ENCODE measurements around the gene ADAMTS10.

ADAMTS10 gene

DNA sequence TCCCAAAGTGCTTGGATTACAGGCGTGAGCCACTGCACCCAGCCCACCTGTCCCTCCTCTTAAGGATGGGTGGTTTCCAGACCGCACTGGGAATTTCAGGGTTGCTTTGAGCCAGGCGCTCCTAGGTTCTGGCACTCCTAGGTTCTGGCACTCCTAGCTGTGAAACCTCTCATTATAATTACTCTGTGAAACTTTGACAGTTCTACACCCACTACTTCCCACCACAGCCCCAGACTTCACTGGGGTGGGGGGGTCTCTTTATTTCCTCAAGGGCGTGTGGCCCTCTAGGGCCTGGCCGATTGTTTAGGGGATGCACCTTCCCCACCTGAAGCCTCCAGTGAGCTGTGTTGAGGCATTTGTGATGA, 2.3 kb upstream of the ADAMTS10 start:
- H3K27ac ChIP-seq, result no peak overlapping the region
- TF ChIP-seq, protein P1, sequence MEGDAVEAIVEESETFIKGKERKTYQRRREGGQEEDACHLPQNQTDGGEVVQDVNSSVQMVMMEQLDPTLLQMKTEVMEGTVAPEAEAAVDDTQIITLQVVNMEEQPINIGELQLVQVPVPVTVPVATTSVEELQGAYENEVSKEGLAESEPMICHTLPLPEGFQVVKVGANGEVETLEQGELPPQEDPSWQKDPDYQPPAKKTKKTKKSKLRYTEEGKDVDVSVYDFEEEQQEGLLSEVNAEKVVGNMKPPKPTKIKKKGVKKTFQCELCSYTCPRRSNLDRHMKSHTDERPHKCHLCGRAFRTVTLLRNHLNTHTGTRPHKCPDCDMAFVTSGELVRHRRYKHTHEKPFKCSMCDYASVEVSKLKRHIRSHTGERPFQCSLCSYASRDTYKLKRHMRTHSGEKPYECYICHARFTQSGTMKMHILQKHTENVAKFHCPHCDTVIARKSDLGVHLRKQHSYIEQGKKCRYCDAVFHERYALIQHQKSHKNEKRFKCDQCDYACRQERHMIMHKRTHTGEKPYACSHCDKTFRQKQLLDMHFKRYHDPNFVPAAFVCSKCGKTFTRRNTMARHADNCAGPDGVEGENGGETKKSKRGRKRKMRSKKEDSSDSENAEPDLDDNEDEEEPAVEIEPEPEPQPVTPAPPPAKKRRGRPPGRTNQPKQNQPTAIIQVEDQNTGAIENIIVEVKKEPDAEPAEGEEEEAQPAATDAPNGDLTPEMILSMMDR (conservative IDR thresholded peaks at IDR 0.05), result no peak

DNA sequence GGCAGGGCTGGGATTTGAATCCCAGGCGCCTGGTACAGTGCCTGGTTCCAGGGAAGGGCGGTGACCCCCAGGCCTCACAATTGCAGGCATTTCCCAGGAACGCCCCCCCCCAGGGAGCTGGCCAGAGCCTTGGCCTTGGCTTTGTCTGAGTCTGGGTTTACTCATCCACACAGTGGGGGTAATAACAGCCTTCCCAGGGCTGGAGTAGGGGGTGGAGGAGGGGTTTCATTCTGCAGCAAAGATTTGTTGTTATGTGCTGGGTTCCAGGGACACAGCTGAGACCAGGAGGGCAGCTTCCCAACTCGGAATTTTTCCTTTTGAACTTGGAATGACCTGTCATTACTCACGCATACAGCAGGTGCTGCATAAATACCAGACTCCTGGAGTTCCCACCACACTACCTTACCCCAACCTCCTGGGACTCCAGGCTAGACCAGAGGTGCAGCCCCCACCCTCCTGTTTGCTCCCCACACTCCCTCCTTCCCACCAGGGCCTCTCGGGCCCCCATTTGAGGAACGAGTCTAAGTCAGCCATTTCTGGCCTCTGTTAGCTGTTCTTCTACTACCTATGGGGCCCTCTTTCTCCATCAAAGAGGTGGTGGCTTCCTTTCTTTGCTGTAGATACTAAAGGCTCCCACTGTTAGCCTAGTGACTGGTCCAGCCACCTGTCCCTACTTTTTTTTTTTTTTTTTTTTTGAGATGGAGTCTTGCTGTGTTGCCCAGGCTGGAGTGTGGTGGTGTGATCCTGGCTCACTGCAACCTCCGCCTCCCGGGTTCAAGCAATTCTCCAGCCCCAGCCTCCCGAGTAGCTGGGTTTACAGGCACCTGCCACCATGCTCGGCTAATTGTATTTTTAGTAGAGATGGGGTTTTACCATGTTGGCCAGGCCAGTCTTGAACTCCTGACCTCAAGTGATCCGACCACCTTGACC, 1.6 kb upstream of the ADAMTS10 start:
- no peak overlapping the region for H3K27ac ChIP-seq
- TF ChIP-seq, protein P1 (conservative IDR thresholded peaks at IDR 0.05), result no peak

DNA sequence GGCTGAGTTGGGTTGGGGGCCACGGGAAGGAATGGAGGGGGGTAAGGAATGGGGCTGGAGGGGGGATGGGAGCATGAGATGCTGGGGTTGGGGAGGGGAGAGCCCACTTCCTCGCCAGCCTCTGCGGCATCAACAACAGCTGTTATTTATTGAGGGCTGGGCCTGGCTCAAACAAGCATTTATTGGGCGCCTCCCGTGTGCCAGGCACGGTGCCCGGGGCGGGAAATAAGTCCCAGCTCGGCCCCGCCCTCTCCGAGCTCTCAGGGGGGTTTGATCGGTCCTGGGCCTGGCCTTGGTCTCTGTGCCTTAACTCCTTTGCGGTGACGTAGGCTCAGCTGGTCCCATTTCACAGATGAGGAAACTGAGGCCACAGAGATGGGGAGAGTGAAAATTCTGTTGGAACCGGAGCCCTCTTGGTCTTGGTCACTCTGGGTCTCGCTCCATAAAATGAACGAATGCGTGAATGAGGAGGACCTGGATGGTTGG, 919 bp upstream of the ADAMTS10 start:
- TF ChIP-seq, protein P1 (conservative IDR thresholded peaks at IDR 0.05), result no peak
- H3K27ac ChIP-seq, result no peak overlapping the region

DNA sequence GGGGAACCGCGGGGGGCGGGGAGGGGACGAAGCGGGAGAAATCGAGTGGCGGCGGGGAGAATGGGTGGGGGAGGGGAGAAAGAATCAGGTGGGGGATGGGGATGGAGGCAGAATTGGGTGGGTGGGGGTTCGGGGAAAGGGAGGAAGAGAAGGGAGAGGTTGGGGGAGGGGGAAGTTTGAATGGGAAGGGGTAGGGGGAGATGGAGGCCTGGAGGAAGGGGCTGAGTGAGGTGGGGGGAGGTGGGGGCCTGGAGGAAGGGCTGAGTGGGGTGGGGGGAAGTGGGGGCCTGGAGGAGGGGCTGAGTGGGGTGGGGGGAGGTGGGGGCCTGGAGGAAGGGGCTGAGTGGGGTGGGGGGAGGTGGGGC, 403 bp upstream of the ADAMTS10 start:
- H3K27ac ChIP-seq, result no peak overlapping the region; the same call in 1 of the 2 replicates
- TF ChIP-seq, protein P1 (conservative IDR thresholded peaks at IDR 0.05), result no peak

DNA sequence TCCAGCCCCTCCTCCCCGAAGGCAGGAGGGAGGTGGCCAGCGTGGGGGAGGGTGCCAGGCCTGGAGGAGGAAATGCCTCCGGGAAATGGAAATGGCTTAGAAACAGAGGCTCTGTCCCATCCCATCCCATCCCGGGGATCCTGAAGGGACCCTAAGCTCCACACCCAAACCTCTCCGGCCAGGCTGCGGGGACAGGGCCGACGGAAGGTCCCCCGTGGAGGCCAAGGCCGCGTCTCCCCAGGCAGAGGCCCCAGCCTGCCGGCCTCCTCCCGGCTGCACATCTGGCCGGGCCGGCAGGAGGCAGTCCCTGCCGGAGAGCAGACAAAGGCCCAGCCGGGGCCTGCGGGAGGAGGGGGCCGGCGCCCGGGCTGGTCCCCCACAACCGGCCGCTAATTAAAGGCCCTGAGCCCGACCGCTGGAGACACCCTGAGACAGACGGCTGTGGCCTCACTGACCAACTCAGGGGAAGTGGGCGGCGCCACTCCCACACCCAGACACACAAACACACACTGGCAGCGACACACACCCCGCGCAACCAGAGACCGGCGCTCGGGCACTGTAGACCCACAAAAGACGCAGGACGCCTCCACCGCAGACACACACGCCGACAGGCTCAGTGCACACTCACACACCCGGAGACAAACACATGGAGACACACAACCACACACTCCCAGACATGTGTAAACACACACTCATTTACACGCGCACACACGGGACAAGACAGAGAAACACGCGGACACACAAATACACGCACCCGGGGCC, 1.1 kb downstream of the ADAMTS10 start:
- TF ChIP-seq, protein P1 (conservative IDR thresholded peaks at IDR 0.05), result no peak
- H3K27ac ChIP-seq, result no peak overlapping the region

DNA sequence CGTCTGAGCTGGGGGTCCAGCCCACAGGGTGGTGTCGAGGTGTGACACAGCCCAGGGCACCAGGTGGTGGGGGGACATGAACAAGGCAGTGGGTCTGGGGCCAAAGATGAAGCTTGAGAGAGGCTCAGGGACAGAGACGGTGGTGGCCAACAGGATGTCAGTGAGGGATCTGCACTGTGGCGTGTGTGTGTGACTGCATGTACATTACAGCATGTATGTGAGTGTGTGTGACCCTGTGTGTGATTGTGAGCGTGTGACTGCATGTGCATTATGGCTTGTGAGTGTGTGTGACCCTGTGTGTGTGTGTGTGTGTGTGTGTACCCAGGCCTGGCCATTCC, 1.6 kb downstream of the ADAMTS10 start:
- TF ChIP-seq, protein P1 (conservative IDR thresholded peaks at IDR 0.05), result no peak
- H3K27ac ChIP-seq, result no peak overlapping the region

DNA sequence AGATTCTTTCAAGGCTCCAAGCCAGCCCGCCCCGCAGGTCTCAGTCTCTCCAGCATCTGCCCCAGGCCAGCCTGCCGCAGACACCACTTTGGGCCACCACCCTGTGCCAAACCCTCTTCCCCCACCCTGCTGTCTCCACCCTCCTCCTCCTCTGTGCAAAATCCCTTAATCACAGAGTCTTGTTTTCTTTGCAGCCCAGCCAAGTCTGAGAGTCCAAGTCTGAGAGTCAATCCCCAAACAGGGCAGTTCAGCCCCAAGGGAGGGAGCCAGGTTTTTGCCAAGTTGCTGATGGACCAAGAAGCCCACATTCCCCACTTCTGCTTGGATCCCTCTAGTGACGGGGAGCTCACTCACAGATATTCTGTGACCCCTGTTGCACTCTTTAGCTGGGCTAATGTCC, 3.1 kb downstream of the ADAMTS10 start:
- TF ChIP-seq, protein P1 (conservative IDR thresholded peaks at IDR 0.05), result no peak
- no peak overlapping the region for H3K27ac ChIP-seq

All from VCaP (cell line).